Neural progenitor cell (in vitro differentiated cells): ENCODE data around the gene E2F3. TPM values are rescaled to one million over a fixed set of nuclear protein-coding genes. Genes with fewer than 3 reads are reported as not detected.

ENCODE experiments used
- DNase-seq: peaks from one replicate; pipeline ENCODE4 v3.0.0-alpha.2; 2016; ENCODE audit warnings: low spot score
- H2AFZ ChIP-seq: fragments of 200-600 bp; sonication (generic); replicated peaks from 2 replicates; pipeline ENCODE4 v1.6.1; 2016; ENCODE audit warnings: antibody characterized with exemption
- H3F3A ChIP-seq: fragments of 200-600 bp; sonication (generic); 2 replicates; pipeline ENCODE4 v1.6.1; 2016; ENCODE audit warnings: antibody characterized with exemption, low read depth
- H3K27ac ChIP-seq: fragments of 200-600 bp; sonication (generic); 2 replicates; pipeline ENCODE4 v1.5.1; 2016; ENCODE audit warnings: mild to moderate bottlenecking
- H3K27me3 ChIP-seq: fragments of 200-600 bp; sonication (generic); 2 replicates; pipeline ENCODE4 v1.6.1; 2016; ENCODE audit warnings: mild to moderate bottlenecking, moderate library complexity
- H3K36me3 ChIP-seq: fragments of 200-600 bp; sonication (generic); 2 replicates; pipeline ENCODE4 v1.5.1; 2016
- H3K4me1 ChIP-seq: fragments of 200-600 bp; sonication (generic); 2 replicates; pipeline ENCODE4 v1.6.1; 2016; ENCODE audit warnings: mixed run types
- H3K4me2 ChIP-seq: fragments of 200-600 bp; sonication (generic); 2 replicates; pipeline ENCODE4 v1.6.1; 2016
- H3K4me3 ChIP-seq: fragments of 200-600 bp; sonication (generic); 2 replicates; pipeline ENCODE4 v1.5.1; 2016
- H3K79me2 ChIP-seq: fragments of 200-600 bp; sonication (generic); 2 replicates; pipeline ENCODE4 v1.6.1; 2016; ENCODE audit warnings: low read depth
- H3K9ac ChIP-seq: fragments of 200-600 bp; sonication (generic); 2 replicates; pipeline ENCODE4 v1.6.1; 2016
- H3K9me3 ChIP-seq: fragments of 200-600 bp; sonication (generic); 2 replicates; pipeline ENCODE4 v1.5.1; 2016; ENCODE audit warnings: low read depth
- H4K20me1 ChIP-seq: fragments of 200-600 bp; sonication (generic); 2 replicates; pipeline ENCODE4 v1.6.1; 2016; ENCODE audit warnings: low read depth
- H3K27ac Mint-ChIP-seq: 3 replicates; pipeline ENCODE4 v1.8.0; 2021; ENCODE audit warnings: mixed read lengths
- H3K27me3 Mint-ChIP-seq: 2 replicates; pipeline ENCODE4 v1.8.0; 2022; ENCODE audit warnings: low read depth, mild to moderate bottlenecking, inconsistent platforms, moderate library complexity, mixed read lengths; ENCODE audit not compliant: insufficient read depth
- H3K36me3 Mint-ChIP-seq: 3 replicates; pipeline ENCODE4 v1.8.0; 2021; ENCODE audit warnings: mixed read lengths
- H3K4me1 Mint-ChIP-seq: 3 replicates; pipeline ENCODE4 v1.8.0; 2021; ENCODE audit warnings: mixed read lengths
- H3K4me3 Mint-ChIP-seq: 3 replicates; pipeline ENCODE4 v1.8.0; 2021; ENCODE audit warnings: mild to moderate bottlenecking, moderate library complexity, mixed read lengths
- H3K9me3 Mint-ChIP-seq: 3 replicates; pipeline ENCODE4 v1.8.0; 2020; ENCODE audit warnings: mixed read lengths
- CTCF ChIP-seq: fragments of 200-600 bp; sonication (generic); IDR thresholded peaks from 2 replicates; pipeline ENCODE4 v1.5.1; 2017; ENCODE audit warnings: antibody characterized with exemption, mild to moderate bottlenecking
- EZH2 ChIP-seq: fragments of 200-600 bp; sonication (generic); IDR thresholded peaks from 2 replicates; pipeline ENCODE4 v1.6.1; 2017; ENCODE audit warnings: antibody characterized with exemption, mild to moderate bottlenecking, moderate library complexity
- EZH2phosphoT487 ChIP-seq: fragments of 200-600 bp; sonication (generic); IDR thresholded peaks from 2 replicates; pipeline ENCODE4 v1.6.1; 2017; ENCODE audit warnings: antibody characterized with exemption
- total RNA-seq: library from RNA; depleted of rRNA; stranded (reverse); fragments of >200 nt; gene quantifications from 2 replicates; pipeline ENCODE4 v1.2.3, GENCODE V29; 2015; ENCODE audit warnings: low replicate concordance

Gene E2F3
- total RNA-seq, 1 donor from 2014 or later: 35.7 TPM

GRCh38 chr6:20461576-20461975, 59.9 kb downstream of the E2F3 start:
- TF ChIP-seq CTCF (no peak), EZH2phosphoT487 (no peak), EZH2 (no peak)
- H3K36me3 ChIP-seq: no peaks in the 10 kb centered on the region
- no peaks in the 10 kb centered on the region for H3K27me3 ChIP-seq
- no peak overlapping the region for H2AFZ ChIP-seq
- peaks cover 3% of the 10 kb centered on the region for H3F3A ChIP-seq
- Mint-ChIP-seq H3K36me3 (peaks cover 58% of the 10 kb centered on the region), H3K4me1 (no peaks in the 10 kb centered on the region), H3K9me3 (peaks cover 11% of the 10 kb centered on the region), H3K27ac (no peak overlapping the region), H3K4me3 (no peak overlapping the region), H3K27me3 (no peaks in the 10 kb centered on the region)
- H4K20me1 ChIP-seq: peaks cover 11% of the 10 kb centered on the region
- H3K4me2 ChIP-seq: no peak overlapping the region
- no peak for DNase-seq
- H3K9me3 ChIP-seq: no peaks in the 10 kb centered on the region
- no peak overlapping the region for H3K9ac ChIP-seq
- no peak overlapping the region for H3K27ac ChIP-seq
- H3K79me2 ChIP-seq: peaks cover 98% of the 10 kb centered on the region
- H3K4me1 ChIP-seq: no peaks in the 10 kb centered on the region
- no peak overlapping the region for H3K4me3 ChIP-seq

GRCh38 chr6:20463396-20463795, 61.7 kb downstream of the E2F3 start:
- Histone ChIP-seq H3K9me3 (no peaks in the 10 kb centered on the region), H4K20me1 (peaks cover 16% of the 10 kb centered on the region), H3K4me3 (no peak overlapping the region), H3K4me1 (no peaks in the 10 kb centered on the region), H3K27me3 (no peaks in the 10 kb centered on the region), H3K36me3 (no peaks in the 10 kb centered on the region), H3K4me2 (no peak overlapping the region), H3K79me2 (peaks cover 98% of the 10 kb centered on the region), H3K27ac (no peak overlapping the region), H2AFZ (no peak overlapping the region), H3F3A (peaks cover 3% of the 10 kb centered on the region), H3K9ac (no peak overlapping the region)
- DNase-seq: no peak
- TF ChIP-seq EZH2phosphoT487: no peak
- TF ChIP-seq EZH2: no peak
- TF ChIP-seq CTCF: no peak
- peaks cover 11% of the 10 kb centered on the region for H3K9me3 Mint-ChIP-seq
- peaks cover 59% of the 10 kb centered on the region for H3K36me3 Mint-ChIP-seq
- H3K27ac Mint-ChIP-seq: no peak overlapping the region
- no peaks in the 10 kb centered on the region for H3K4me1 Mint-ChIP-seq
- no peak overlapping the region for H3K4me3 Mint-ChIP-seq
- no peaks in the 10 kb centered on the region for H3K27me3 Mint-ChIP-seq

- no peaks in the 10 kb centered on the region for H3K36me3 ChIP-seq
- H3K36me3 Mint-ChIP-seq: peaks cover 56% of the 10 kb centered on the region
- H3K27me3 ChIP-seq: no peaks in the 10 kb centered on the region
- no peak overlapping the region for H3K4me3 Mint-ChIP-seq
- H3K4me1 Mint-ChIP-seq: no peaks in the 10 kb centered on the region
- TF ChIP-seq EZH2phosphoT487 (no peak), EZH2 (no peak), CTCF (no peak)
- H3F3A ChIP-seq: peaks cover 3% of the 10 kb centered on the region
- H3K4me1 ChIP-seq: no peaks in the 10 kb centered on the region
- H4K20me1 ChIP-seq: peaks cover 20% of the 10 kb centered on the region
- no peak overlapping the region for H3K27ac Mint-ChIP-seq
- no peak overlapping the region for H2AFZ ChIP-seq
- H3K4me2 ChIP-seq: no peak overlapping the region
- H3K4me3 ChIP-seq: no peak overlapping the region
- peaks cover 98% of the 10 kb centered on the region for H3K79me2 ChIP-seq
- no peaks in the 10 kb centered on the region for H3K9me3 ChIP-seq
- H3K9ac ChIP-seq: no peak overlapping the region
- H3K27me3 Mint-ChIP-seq: no peaks in the 10 kb centered on the region
- H3K9me3 Mint-ChIP-seq: peaks cover 11% of the 10 kb centered on the region
- no peak for DNase-seq
- no peak overlapping the region for H3K27ac ChIP-seq
Observed at GRCh38 chr6:20464041-20464440, 62.4 kb downstream of the E2F3 start.
